LHCN-M2 (cell line): ENCODE data around the gene OR5K1. TPM values are rescaled to one million over a fixed set of nuclear protein-coding genes. Genes with fewer than 3 reads are reported as not detected.

Experiments
- DNase-seq: peaks from one replicate; pipeline ENCODE4 v3.0.0-alpha.2; 2012; ENCODE audit warnings: low read depth
- total RNA-seq: library from RNA; depleted of rRNA; stranded (reverse); fragments of >200 nt; gene quantifications from 2 replicates; pipeline ENCODE4 v1.2.3, GENCODE V29; 2014; rRNA removed

Gene OR5K1
- total RNA-seq, 1 experiment from 2014 or later = not detected

DNA sequence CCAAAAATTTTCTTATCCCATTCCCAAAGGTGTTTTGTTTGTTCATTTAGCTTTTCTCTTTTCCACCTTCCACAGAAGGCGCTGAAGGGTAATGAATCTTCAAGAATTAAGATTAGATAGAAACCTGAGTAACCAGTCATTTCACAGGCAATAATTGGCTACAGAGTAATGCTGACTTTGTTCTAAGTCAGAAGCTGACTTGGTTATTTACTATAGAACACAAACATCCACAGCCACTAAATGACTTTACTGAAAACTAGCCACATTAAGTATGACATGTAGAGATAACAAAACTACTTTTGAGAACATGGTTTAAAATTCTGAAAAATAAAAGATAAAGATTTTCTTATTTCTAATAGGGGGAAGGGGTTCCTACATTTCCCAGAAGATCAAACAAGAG is 51.9 kb downstream of the OR5K1 start:
- DNase-seq = no peak

GRCh38 chr3:98518816-98519215 is 55.8 kb downstream of the OR5K1 start:
- DNase-seq = no peak

DNA sequence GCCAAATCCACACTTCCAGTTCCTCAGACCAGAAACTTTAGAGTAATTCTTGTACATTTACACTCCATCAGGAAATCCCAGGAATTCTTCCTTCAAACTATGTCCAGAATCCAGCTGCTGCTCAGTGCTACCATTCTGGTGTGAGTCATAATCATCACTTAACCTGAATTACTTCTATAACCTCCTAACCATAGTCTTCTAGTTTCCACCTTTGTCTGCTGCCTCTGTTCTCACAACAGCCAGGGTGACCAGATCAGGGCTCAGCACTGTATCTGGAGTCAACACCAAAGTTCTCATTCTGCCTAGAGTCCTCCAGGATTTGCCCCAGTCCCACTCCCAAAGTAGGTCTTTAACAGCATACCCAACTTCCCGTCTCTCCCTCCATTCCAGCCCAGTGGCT is 56.4 kb downstream of the OR5K1 start:
- no peak for DNase-seq

DNA sequence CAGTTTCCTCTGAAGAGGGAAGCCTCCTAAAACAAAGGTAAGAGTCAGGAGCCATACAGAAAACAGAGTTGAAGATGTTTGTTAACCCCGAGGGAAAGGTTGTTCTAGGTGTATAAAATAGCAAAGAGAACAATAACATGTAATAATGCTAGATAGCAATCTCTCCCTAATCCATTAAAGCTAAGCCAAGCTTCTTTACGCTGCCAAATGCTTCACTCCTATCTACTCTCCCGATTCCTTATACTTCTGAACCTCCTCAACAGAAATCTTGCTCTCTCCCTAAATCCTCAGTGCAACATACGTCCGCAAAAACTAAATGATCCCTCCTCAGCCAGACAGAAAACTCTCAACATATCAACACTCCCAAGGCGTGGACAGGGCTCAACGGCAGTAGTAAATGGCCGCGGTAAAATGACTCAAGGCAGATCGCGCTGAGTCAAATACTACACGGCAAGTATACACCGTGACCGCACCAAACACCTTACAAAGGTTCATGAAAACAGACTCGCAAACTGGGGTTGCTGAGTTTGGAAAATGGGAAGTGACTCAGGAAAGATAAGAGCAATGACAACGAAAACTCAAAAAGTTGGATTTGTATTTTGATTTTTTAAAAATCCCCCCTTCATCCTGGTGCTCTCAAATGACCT is 59.0 kb downstream of the OR5K1 start:
- DNase-seq = peak; percentile 58

Other genes with a start within 250 kb of the OR5K1 start
- not detected in 2 replicates for gene OR5H6, start 199.0 kb upstream of the OR5K1 start, total RNA-seq
- gene OR5H2, start 180.7 kb upstream of the OR5K1 start, total RNA-seq = not detected in 2 replicates
- gene OR5K4, start 109.3 kb upstream of the OR5K1 start, total RNA-seq = not detected in 2 replicates
- gene OR5K3, start 72.5 kb upstream of the OR5K1 start, total RNA-seq = not detected in 2 replicates
- gene OR5K2, start 34.5 kb downstream of the OR5K1 start, total RNA-seq = not detected in 2 replicates
- gene CLDND1, start 59.7 kb downstream of the OR5K1 start, total RNA-seq = 110 and 117 TPM in 2 replicates
- gene GPR15, start 68.8 kb downstream of the OR5K1 start, total RNA-seq = not detected in 2 replicates
- 41.7 TPM in 2 replicates for gene CPOX, start 130.4 kb downstream of the OR5K1 start, total RNA-seq